ENCODE measurements around the gene JMJD7.
A peak's percentile ranks its signal among the peaks of the same experiment; 100 is the strongest.

Gene JMJD7

DNA sequence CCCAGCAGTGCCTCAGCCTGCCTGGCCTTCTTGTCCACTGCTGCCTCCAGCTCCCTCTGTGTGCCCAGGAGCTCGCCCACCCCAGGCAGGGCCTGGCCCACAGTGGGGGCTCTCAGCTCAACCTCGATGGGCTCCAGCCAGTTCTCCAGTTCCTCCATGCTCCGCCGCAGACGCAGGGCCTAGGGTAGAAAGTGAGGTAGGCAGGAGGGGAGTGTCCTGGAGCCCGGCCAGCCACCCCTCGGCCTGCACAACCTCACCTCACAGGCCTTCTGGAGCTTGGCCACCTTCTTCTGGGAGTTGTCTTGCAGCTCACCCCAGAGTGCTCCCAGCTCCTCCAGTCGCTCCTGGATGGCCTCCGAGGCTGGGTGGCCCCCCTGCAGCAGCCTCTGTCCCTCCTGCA, 29.4 kb downstream of the JMJD7 start:
- Histone ChIP-seq H3K36me3 (ENCODE audit: insufficient read depth, low read length) (no peaks in the 10 kb centered on the region), H3K4me2 (ENCODE audit: low read length) (no peak overlapping the region), H3K4me1 (ENCODE audit: insufficient read depth, low read length, severe bottlenecking) (no peaks in the 10 kb centered on the region), H3F3A (ENCODE audit: insufficient read depth, low read length) (no peaks in the 10 kb centered on the region), H3K9ac (ENCODE audit: low read length) (no peak overlapping the region), H3K27ac (ENCODE audit: low read depth, low read length, poor library complexity, severe bottlenecking) (no peak overlapping the region), H2AFZ (ENCODE audit: low read length) (no peak overlapping the region), H3K79me2 (ENCODE audit: insufficient read depth, low read length) (no peaks in the 10 kb centered on the region), H3K27me3 (ENCODE audit: insufficient read depth, low read length) (peaks cover 16% of the 10 kb centered on the region; the same call in 1 of the 2 replicates), H3K9me3 (ENCODE audit: low read length) (no peaks in the 10 kb centered on the region), H4K20me1 (ENCODE audit: insufficient read depth, low read length) (no peaks in the 10 kb centered on the region), H3K9me2 (ENCODE audit: low read depth, low read length) (no peaks in the 10 kb centered on the region), H3K4me3 (ENCODE audit: low read depth, low read length, poor library complexity, severe bottlenecking) (no peak overlapping the region)
- TF ChIP-seq, protein P1, sequence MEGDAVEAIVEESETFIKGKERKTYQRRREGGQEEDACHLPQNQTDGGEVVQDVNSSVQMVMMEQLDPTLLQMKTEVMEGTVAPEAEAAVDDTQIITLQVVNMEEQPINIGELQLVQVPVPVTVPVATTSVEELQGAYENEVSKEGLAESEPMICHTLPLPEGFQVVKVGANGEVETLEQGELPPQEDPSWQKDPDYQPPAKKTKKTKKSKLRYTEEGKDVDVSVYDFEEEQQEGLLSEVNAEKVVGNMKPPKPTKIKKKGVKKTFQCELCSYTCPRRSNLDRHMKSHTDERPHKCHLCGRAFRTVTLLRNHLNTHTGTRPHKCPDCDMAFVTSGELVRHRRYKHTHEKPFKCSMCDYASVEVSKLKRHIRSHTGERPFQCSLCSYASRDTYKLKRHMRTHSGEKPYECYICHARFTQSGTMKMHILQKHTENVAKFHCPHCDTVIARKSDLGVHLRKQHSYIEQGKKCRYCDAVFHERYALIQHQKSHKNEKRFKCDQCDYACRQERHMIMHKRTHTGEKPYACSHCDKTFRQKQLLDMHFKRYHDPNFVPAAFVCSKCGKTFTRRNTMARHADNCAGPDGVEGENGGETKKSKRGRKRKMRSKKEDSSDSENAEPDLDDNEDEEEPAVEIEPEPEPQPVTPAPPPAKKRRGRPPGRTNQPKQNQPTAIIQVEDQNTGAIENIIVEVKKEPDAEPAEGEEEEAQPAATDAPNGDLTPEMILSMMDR (IDR thresholded peaks at IDR 0.05; ENCODE audit: low read length) = no peak
- TF ChIP-seq EZH2 (IDR thresholded peaks at IDR 0.05; ENCODE audit: borderline replicate concordance, low read length) = no peak

DNA sequence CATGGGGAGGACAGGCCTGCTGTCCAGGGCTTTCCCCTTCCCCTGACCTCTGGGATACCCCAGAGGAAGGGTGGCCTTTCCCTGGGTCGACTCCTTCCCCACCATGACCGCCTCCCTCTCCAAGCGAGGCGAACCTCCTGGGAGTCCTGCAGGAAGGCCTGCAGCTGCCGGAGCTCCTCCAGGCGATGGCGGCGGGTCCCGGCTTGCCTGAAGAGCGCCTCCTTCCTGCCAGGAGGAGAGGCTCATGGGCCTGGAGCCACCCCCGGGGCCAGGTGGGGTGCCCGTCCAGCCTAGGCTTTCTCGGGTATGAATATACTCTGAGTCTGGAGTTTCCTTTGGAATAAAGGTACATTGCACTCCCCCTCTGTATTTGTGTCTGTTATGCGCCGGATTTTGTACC, 30.9 kb downstream of the JMJD7 start:
- no peaks in the 10 kb centered on the region for H3K79me2 ChIP-seq (ENCODE audit: insufficient read depth, low read length)
- no peak overlapping the region for H3K4me3 ChIP-seq (ENCODE audit: low read depth, low read length, poor library complexity, severe bottlenecking)
- no peak overlapping the region for H2AFZ ChIP-seq (ENCODE audit: low read length)
- H3K4me1 ChIP-seq (ENCODE audit: insufficient read depth, low read length, severe bottlenecking) = no peaks in the 10 kb centered on the region
- TF ChIP-seq, protein P1 (IDR thresholded peaks at IDR 0.05; ENCODE audit: low read length) = peak; percentile 10; the same call in 1 of the 2 replicates
- no peak for TF ChIP-seq EZH2 (IDR thresholded peaks at IDR 0.05; ENCODE audit: borderline replicate concordance, low read length)
- H3K27ac ChIP-seq (ENCODE audit: low read depth, low read length, poor library complexity, severe bottlenecking) = no peak overlapping the region
- H3K36me3 ChIP-seq (ENCODE audit: insufficient read depth, low read length) = no peaks in the 10 kb centered on the region
- no peaks in the 10 kb centered on the region for H3K9me3 ChIP-seq (ENCODE audit: low read length)
- no peaks in the 10 kb centered on the region for H4K20me1 ChIP-seq (ENCODE audit: insufficient read depth, low read length)
- peaks cover 9% of the 10 kb centered on the region; the same call in 1 of the 2 replicates for H3K27me3 ChIP-seq (ENCODE audit: insufficient read depth, low read length)
- H3F3A ChIP-seq (ENCODE audit: insufficient read depth, low read length) = no peaks in the 10 kb centered on the region
- no peaks in the 10 kb centered on the region for H3K9me2 ChIP-seq (ENCODE audit: low read depth, low read length)
- no peak overlapping the region for H3K9ac ChIP-seq (ENCODE audit: low read length)
- H3K4me2 ChIP-seq (ENCODE audit: low read length) = no peak overlapping the region

DNA sequence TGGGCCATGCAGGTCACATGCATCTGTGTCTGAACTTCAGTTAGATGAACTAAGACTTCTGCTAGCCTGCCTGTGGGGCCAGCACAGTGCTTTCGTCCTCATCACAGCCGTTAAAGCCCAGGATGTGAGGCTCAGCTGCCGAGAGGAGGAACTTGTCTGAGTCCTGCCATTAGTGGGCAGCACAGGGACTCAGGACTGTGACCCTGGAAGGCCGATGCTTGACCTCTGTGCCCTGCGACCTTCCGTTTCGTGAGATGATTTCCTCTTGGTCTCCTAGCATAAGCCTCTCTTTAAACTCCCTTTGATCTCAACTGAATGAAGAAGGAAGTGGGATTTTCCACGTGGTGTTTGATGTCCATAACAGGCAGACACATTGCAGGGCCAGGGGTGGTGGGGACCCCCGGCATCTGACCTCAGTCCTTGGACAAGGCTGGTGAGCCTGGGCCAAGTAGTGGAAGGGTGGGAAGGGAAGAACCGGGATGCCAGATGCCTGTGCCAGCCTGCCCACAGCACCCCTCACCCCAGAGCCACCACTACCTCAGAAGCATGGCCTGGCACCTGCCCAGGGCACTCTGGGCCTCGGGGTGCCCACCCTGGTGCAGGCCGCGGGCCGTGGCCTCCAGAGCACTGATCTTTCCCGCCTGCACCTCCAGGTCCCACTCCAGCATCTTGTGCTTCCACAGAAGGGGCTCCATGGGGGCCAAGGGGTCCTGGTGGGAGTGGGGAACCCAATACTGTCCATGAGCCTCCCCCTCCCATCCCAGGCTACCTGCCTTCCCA, 32.3 kb downstream of the JMJD7 start:
- no peaks in the 10 kb centered on the region for H3K79me2 ChIP-seq (ENCODE audit: insufficient read depth, low read length)
- no peak overlapping the region for H3K9ac ChIP-seq (ENCODE audit: low read length)
- peaks cover 9% of the 10 kb centered on the region; the same call in 1 of the 2 replicates for H3K27me3 ChIP-seq (ENCODE audit: insufficient read depth, low read length)
- H4K20me1 ChIP-seq (ENCODE audit: insufficient read depth, low read length) = no peaks in the 10 kb centered on the region
- H3K4me1 ChIP-seq (ENCODE audit: insufficient read depth, low read length, severe bottlenecking) = no peaks in the 10 kb centered on the region
- no peak overlapping the region for H3K4me3 ChIP-seq (ENCODE audit: low read depth, low read length, poor library complexity, severe bottlenecking)
- no peak overlapping the region for H3K4me2 ChIP-seq (ENCODE audit: low read length)
- H3F3A ChIP-seq (ENCODE audit: insufficient read depth, low read length) = no peaks in the 10 kb centered on the region
- no peak for TF ChIP-seq EZH2 (IDR thresholded peaks at IDR 0.05; ENCODE audit: borderline replicate concordance, low read length)
- TF ChIP-seq, protein P1 (IDR thresholded peaks at IDR 0.05; ENCODE audit: low read length) = no peak
- H3K9me3 ChIP-seq (ENCODE audit: low read length) = no peaks in the 10 kb centered on the region
- H3K27ac ChIP-seq (ENCODE audit: low read depth, low read length, poor library complexity, severe bottlenecking) = no peak overlapping the region
- H2AFZ ChIP-seq (ENCODE audit: low read length) = no peak overlapping the region
- no peaks in the 10 kb centered on the region for H3K36me3 ChIP-seq (ENCODE audit: insufficient read depth, low read length)
- H3K9me2 ChIP-seq (ENCODE audit: low read depth, low read length) = no peaks in the 10 kb centered on the region
